ENCODE data around the gene LDLRAD4.
A peak's percentile ranks its signal among the peaks of the same experiment; 100 is the strongest.

Gene LDLRAD4

DNA sequence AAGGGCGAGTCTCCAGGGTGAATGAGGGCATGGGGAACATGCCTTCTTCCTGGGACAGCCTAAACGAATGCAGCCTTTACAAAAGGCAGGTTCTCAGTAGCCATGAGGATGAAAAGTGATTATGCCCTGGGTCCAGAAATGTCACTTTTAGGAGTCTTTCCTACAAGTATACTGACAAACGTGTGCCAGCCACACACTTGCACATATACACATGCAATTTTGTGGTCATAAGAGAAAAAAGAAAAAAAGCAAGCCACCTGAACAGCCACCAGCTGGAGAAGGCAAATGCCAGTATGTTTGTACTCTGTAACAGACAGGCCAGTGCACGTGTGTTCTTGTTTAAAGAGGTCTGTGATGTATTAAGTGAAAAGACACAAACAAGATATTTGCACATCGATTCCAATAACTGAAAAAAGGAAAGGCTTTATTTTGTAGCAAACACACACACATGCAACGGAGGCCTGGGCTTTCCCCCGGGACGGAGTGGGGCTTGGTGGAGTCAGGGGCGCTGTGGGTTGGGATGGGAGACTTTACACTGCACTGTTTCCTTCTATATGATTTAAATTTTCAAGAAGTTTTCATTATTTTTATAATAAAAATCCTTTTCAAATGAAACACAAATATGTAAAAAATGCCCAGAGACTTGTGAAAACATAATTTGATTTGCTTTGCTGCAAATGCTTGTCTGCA lies 399.4 kb downstream of the LDLRAD4 start:
- H3K4me1 Mint-ChIP-seq: peaks cover 56% of the 10 kb centered on the region
- H3K36me3 Mint-ChIP-seq: peaks cover 35% of the 10 kb centered on the region
- ATAC-seq: no peak
- DNase-seq (ENCODE audit: low spot score in 2 of 2): peak in 1 of 2 donors; percentile 41
- no peaks in the 10 kb centered on the region for H3K9me3 Mint-ChIP-seq
- H3K27ac Mint-ChIP-seq: no peak overlapping the region
- no peak overlapping the region for H3K4me3 Mint-ChIP-seq

GRCh38 chr18:13618760-13619438 lies 400.3 kb downstream of the LDLRAD4 start:
- no peaks in the 10 kb centered on the region for H3K9me3 Mint-ChIP-seq

GRCh38 chr18:13619505-13620205 lies 401.1 kb downstream of the LDLRAD4 start:
- ATAC-seq (no peak), DNase-seq (ENCODE audit: low spot score in 2 of 2) (peak in 1 of 2 donors; percentile 30)
- Mint-ChIP-seq H3K36me3 (peaks cover 28% of the 10 kb centered on the region), H3K4me1 (peaks cover 39% of the 10 kb centered on the region), H3K27ac (peak overlapping the region; percentile 76), H3K9me3 (no peaks in the 10 kb centered on the region), H3K4me3 (no peak overlapping the region)

More at GRCh38 chr18:13618760-13619438, 400.3 kb downstream of the LDLRAD4 start:
- DNase-seq (ENCODE audit: low spot score in 2 of 2) (peak in 1 of 2 donors; percentile 44), ATAC-seq (no peak)
- H3K27ac Mint-ChIP-seq: no peak overlapping the region
- peaks cover 34% of the 10 kb centered on the region for H3K36me3 Mint-ChIP-seq
- H3K4me3 Mint-ChIP-seq: no peak overlapping the region
- peaks cover 47% of the 10 kb centered on the region for H3K4me1 Mint-ChIP-seq

- no peak overlapping the region for H3K4me3 Mint-ChIP-seq
- no peaks in the 10 kb centered on the region for H3K9me3 Mint-ChIP-seq
- H3K4me1 Mint-ChIP-seq: peaks cover 38% of the 10 kb centered on the region
- no peak for ATAC-seq
- peaks cover 23% of the 10 kb centered on the region for H3K36me3 Mint-ChIP-seq
- peak overlapping the region; percentile 76 for H3K27ac Mint-ChIP-seq
- no peak for DNase-seq (ENCODE audit: low spot score in 2 of 2)
Observed at GRCh38 chr18:13620206-13620672, 401.7 kb downstream of the LDLRAD4 start.

- H3K4me1 Mint-ChIP-seq: peaks cover 32% of the 10 kb centered on the region
- H3K36me3 Mint-ChIP-seq: peaks cover 16% of the 10 kb centered on the region
- DNase-seq (ENCODE audit: low spot score in 2 of 2) (no peak), ATAC-seq (no peak)
- no peak overlapping the region for H3K4me3 Mint-ChIP-seq
- no peak overlapping the region for H3K27ac Mint-ChIP-seq
- no peaks in the 10 kb centered on the region for H3K9me3 Mint-ChIP-seq
Observed at GRCh38 chr18:13620818-13621445, 402.4 kb downstream of the LDLRAD4 start.

GRCh38 chr18:13621446-13621849 lies 402.9 kb downstream of the LDLRAD4 start:
- Mint-ChIP-seq H3K4me1 (peaks cover 27% of the 10 kb centered on the region), H3K4me3 (no peak overlapping the region)

GRCh38 chr18:13621886-13622619 lies 403.5 kb downstream of the LDLRAD4 start:
- H3K4me1 Mint-ChIP-seq: peaks cover 21% of the 10 kb centered on the region

More at GRCh38 chr18:13621446-13621849, 402.9 kb downstream of the LDLRAD4 start:
- Mint-ChIP-seq H3K27ac (no peak overlapping the region), H3K9me3 (no peaks in the 10 kb centered on the region), H3K36me3 (peaks cover 12% of the 10 kb centered on the region)
- DNase-seq (ENCODE audit: low spot score in 2 of 2) (no peak), ATAC-seq (no peak)

GRCh38 chr18:13622751-13623150 lies 404.2 kb downstream of the LDLRAD4 start:
- Mint-ChIP-seq H3K36me3 (peaks cover 17% of the 10 kb centered on the region), H3K27ac (no peak overlapping the region), H3K9me3 (no peaks in the 10 kb centered on the region), H3K4me1 (peaks cover 16% of the 10 kb centered on the region), H3K4me3 (no peak overlapping the region)
- ATAC-seq: no peak
- DNase-seq (ENCODE audit: low spot score in 2 of 2): no peak

More at GRCh38 chr18:13621886-13622619, 403.5 kb downstream of the LDLRAD4 start:
- Mint-ChIP-seq H3K27ac (no peak overlapping the region), H3K36me3 (peaks cover 12% of the 10 kb centered on the region), H3K4me3 (no peak overlapping the region), H3K9me3 (no peaks in the 10 kb centered on the region)
- no peak for ATAC-seq
- no peak for DNase-seq (ENCODE audit: low spot score in 2 of 2)

DNA sequence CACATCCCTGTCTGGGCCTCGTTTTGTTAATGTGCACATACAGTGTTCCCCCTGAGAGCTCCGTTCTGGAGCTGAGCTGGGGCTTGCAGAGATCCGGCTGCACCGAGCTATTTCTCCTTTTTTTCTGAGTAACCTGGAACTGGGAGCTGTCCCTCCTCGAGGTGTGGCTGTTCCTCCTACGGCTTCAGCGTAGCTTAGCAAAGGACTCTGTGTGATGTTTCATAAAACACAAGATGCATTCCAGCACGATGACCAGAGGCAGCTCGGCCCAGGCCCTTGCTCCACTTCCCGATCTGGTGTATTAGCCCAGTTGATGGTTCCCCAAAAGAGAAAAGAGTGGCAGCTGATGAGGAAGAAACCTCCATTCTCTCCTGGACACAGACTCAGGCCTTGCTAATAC lies 404.8 kb downstream of the LDLRAD4 start:
- Mint-ChIP-seq H3K36me3 (peaks cover 17% of the 10 kb centered on the region), H3K4me1 (peaks cover 12% of the 10 kb centered on the region)
- ATAC-seq: no peak

DNA sequence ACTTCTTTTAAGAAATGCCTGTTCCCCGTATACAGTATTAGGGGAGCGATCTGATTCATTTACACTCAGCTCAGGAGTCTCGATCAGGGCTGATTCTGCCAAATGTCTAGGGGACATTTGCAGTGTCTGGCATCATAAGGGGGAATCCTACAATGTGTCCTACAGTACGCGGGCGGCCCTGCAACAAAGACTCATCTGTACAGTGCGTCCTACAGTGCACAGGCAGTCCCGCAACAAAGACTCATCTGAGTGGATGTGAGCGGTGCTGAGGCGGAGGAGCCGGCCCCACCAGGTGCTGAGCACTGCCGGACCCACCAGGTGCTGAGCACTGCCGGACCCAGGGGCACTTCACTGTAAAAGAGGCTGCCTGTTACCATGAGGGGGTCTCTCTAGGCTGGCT lies 405.3 kb downstream of the LDLRAD4 start:
- DNase-seq (ENCODE audit: low spot score in 2 of 2) (no peak), ATAC-seq (no peak)
- Mint-ChIP-seq H3K4me3 (no peak overlapping the region), H3K27ac (no peak overlapping the region), H3K4me1 (peaks cover 10% of the 10 kb centered on the region), H3K36me3 (peaks cover 17% of the 10 kb centered on the region), H3K9me3 (no peaks in the 10 kb centered on the region)

More for the DNA sequence above, 404.8 kb downstream of the LDLRAD4 start:
- DNase-seq (ENCODE audit: low spot score in 2 of 2): no peak
- Mint-ChIP-seq H3K27ac (no peak overlapping the region), H3K9me3 (no peaks in the 10 kb centered on the region), H3K4me3 (no peak overlapping the region)

GRCh38 chr18:13624563-13625237 lies 406.1 kb downstream of the LDLRAD4 start:
- ATAC-seq (no peak), DNase-seq (ENCODE audit: low spot score in 2 of 2) (no peak)
- H3K4me1 Mint-ChIP-seq: peaks cover 15% of the 10 kb centered on the region
- no peak overlapping the region for H3K4me3 Mint-ChIP-seq
- H3K9me3 Mint-ChIP-seq: no peaks in the 10 kb centered on the region
- peaks cover 17% of the 10 kb centered on the region for H3K36me3 Mint-ChIP-seq
- H3K27ac Mint-ChIP-seq: peak overlapping the region; percentile 45

- ATAC-seq (no peak), DNase-seq (ENCODE audit: low spot score in 2 of 2) (no peak)
- peaks cover 17% of the 10 kb centered on the region for H3K36me3 Mint-ChIP-seq
- no peaks in the 10 kb centered on the region for H3K9me3 Mint-ChIP-seq
- peak overlapping the region; percentile 45 for H3K27ac Mint-ChIP-seq
- no peak overlapping the region for H3K4me3 Mint-ChIP-seq
- H3K4me1 Mint-ChIP-seq: peaks cover 21% of the 10 kb centered on the region
Observed at GRCh38 chr18:13625355-13625754, 406.8 kb downstream of the LDLRAD4 start.

DNA sequence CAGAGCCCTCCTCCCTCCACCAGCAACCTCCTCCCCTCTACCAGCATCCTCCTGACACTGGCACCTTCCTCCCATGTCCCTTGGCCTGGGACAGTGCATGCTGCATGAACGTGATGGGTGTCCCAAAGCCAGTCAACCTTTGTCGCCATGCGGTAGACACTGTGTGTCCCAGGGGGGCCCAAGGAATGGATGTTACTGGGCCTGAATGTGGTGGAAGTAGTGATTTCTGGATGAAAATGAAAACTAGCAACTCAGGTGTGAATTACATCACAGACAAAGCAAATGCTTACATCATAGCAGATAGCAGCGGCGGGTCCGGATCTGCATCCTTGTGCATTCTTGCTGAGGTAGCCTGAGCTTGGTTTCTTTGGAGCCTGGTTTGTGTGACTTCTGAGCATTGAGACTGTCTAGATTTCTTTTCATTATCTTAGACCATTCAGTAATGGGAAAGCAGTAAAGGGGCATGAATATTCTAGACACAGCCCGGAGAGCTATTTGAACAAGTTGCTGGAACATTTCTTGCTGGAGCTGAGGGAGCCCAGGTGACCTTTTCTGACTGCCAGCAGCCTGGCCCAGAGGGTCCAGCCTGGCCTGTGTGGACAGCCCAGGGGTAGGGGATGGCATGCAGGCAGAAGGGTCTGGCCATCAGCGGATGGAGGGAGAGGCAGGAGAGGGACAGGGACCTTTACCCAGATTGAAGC lies 407.4 kb downstream of the LDLRAD4 start:
- Mint-ChIP-seq H3K4me1 (peaks cover 21% of the 10 kb centered on the region), H3K9me3 (no peaks in the 10 kb centered on the region), H3K4me3 (no peak overlapping the region), H3K36me3 (peaks cover 17% of the 10 kb centered on the region), H3K27ac (peak overlapping the region; percentile 58)
- ATAC-seq (no peak), DNase-seq (ENCODE audit: low spot score in 2 of 2) (no peak)

GRCh38 chr18:13626544-13626908 lies 408.0 kb downstream of the LDLRAD4 start:
- Mint-ChIP-seq H3K4me3 (no peak overlapping the region), H3K4me1 (peaks cover 21% of the 10 kb centered on the region), H3K9me3 (no peaks in the 10 kb centered on the region), H3K36me3 (peaks cover 17% of the 10 kb centered on the region), H3K27ac (peak overlapping the region; percentile 58)
- ATAC-seq (no peak), DNase-seq (ENCODE audit: low spot score in 2 of 2) (no peak)
